ENCODE measurements around the gene ADAM30. TPM values are rescaled to one million over a fixed set of nuclear protein-coding genes. Genes with fewer than 3 reads are reported as not detected.

ADAM30 gene
- not detected in 2 replicates for total RNA-seq

DNA sequence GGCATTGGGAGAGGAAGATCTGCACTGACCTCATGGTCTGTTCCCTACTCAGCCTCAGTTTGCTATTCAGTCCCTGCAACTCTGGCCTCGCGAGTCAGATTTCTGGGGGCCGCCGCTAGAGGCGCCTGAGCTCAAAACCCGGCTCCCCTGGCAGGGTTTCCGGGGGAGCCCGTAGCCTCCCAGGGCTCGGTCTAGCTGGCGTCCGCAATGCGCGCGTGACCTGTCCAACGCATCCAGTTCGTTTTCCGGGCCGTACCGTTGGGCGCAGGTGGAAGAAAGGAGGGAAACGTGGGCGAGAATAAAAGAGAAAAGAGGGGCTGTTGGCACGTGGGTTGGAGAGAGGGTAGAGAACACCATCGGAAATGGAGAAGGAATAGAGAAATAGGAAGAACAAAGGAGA, at the start of gene ADAM30:
Gene ADAM30 (minus strand): TSS at position 213 of the 400 bp plus-strand sequence. CDS start 179 bp downstream, at position 34.
- no peak for DNase-seq (ENCODE audit: low read depth)

DNA sequence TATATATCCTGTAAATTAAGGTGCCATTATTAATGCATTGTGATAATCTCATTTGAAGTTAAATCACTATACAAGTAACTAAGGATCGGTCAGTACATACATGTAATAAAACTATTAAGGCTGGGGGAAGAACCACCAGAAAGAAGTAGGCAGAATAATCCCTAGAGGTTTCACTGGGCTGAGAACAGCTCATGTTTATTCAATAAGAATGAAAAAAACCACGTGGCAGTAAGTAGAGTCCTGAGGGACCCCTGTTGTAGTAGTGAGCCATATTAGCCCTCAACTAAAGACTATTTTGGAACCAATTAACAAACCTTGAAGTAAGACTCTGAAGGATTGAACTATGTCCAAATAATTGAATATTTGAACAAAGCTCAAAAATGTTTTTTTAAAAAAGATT, 46.9 kb upstream of the ADAM30 start:
- DNase-seq (ENCODE audit: low read depth), result no peak

DNA sequence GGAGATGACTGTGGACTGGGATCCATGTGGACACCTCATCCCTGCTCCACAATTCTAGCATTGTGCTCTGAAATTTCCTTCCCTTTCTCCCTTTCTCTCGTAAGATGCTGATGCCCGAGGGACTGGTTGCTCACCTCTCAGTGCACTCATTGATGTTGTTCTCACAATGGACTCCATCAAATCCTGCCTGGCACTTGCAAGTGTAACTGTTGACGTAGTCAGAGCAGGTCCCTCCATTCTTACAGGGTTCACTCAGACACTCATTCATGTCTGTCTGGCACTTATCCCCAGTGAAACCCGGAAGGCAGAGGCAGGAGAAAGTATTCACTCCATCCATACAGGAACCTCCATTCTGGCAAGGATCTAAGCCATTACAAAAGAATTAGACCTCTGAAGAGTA, 45.1 kb upstream of the ADAM30 start:
- no peak for DNase-seq (ENCODE audit: low read depth)

DNA sequence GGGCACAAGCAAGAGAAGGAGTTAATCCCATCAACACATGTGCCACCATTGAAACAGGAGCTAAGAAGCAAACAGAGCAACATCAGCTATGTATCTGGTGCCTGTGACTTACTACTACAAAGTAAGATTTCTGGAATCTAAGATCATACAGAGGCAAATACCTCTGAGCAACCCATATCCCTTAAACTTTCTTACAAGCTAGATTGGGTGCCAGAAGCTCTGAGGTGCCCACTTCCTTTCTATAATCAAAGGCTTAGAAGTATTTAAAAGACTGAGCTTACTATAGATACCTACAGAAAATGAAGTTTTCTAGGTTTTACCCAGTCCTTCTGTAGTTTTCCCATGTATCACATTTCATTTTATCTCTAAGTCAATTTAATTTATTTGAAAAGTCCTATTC, 44.4 kb upstream of the ADAM30 start:
- no peak for DNase-seq (ENCODE audit: low read depth)

DNA sequence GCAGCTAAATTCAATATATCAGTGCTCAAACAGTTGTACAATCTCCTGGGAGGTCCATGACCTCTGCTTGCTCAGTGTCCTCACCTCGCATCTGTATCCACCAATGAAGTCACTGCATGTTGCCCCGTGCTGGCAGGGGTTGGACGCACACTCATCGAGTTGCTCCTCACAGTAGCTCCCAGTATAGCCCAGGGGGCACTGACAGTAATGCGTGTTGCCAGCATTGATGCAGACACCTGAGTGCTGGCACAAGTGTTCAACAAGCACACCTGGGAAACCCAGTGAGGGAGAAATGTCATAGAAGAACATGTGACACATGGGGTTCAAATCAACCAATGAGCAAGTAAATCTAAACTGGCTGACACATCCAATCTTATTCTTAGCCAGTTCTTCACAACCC, 40.9 kb upstream of the ADAM30 start:
- no peak for DNase-seq (ENCODE audit: low read depth)

DNA sequence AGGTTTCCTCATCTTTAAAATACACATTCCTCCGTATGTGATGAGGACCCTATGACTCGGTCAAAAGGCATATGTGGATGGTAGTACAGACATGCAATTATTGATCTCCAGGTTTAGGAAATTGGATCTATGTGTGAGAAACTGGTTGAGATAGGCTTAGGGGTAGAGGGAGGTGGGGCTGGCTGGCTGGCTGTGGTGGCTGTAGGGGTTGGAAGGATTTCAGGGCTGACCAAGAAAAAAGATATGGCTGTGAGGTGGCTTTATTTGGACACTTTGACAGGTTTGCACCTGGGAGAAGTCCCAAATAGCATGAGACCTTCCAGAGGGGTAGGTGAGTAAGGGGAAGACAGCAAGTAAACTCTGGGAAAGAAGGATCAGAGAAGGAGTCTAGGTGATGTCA, 39.6 kb upstream of the ADAM30 start:
- DNase-seq (ENCODE audit: low read depth), result no peak

DNA sequence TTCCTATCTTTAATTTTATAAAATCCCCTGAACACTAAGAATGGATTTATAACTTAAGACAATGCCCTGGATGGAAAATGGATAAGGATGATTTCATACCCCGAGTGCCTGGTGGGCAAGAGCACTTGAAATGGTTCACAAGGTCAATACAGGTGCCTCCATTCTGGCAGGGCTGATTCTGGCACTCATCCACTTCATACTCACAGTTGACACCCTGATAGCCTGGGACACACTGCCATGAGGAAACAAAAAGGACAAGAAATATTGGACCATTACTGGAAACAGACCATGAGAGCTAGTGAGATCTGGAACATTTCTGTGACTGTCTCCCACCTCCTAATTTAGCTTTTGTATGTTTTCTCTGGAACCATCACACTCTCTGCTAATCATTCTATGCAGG, 39.1 kb upstream of the ADAM30 start:
- no peak for DNase-seq (ENCODE audit: low read depth)

DNA sequence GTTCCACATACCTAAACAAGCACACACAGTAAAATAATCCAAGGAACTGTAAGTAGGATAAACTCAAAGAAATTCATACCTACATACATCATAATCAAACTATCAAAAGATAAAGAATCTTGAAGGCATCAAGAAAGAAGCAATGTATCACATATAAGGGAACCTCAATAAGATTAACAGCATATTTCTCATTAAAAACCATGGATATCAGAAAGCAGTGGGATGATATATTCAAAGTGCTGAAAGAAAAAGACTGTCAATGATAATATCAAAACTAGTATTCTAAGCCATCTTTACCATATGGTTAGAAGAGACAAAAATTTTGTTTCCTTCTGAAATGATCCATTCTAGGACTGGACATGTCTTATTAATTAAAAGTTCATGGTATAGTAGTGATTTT, 37.1 kb upstream of the ADAM30 start:
- no peak for DNase-seq (ENCODE audit: low read depth)

DNA sequence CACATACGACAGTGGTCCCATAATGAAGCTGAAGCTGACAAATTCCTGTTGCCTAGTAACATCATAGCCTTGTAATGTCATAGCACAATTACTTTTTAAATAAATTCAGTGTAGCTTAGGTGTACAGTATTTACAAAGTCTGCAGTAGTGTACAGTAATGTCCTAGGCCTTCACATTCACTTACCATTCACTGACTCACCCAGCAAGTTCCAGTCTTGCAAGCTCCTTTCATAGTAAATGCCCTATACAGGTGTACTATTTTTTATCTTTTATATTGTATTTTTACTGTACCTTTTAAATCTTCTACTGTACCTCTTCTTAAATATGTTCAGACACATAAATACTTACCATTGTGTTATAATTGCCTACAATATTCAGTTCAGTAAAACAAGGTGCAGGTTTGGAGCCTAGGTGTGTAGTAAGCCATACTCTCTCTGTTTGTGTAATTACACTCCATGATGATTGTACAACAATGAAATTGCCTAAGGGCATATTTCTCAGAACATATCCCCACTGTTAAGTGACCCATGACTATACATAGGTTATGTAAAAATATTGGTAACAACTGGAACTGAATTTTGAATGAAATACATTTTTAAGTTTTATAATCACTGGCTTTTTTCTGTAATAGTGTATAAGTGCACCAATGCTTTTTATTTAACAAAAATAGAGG, 33.5 kb upstream of the ADAM30 start:
- DNase-seq (ENCODE audit: low read depth), result peak; percentile 11

DNA sequence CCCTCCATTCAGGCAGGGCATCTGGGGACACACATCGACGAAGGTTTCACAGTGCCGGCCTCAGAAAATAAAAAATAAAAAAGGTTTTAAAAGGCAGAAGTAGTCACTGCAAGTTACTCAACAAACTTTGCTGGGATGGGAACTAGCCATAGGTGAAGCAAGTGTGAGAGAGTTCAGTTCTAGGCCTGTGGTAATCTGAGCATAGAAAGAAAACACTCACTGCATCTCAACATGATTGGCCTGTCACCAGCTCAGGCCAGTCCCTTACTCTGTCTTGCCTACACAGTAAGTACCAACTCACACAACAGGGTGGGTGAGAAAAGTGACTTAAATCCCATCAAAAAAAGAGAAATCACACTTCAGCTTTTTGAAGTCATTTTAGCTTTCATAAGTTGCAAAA, 30.2 kb upstream of the ADAM30 start:
- DNase-seq (ENCODE audit: low read depth), result no peak

DNA sequence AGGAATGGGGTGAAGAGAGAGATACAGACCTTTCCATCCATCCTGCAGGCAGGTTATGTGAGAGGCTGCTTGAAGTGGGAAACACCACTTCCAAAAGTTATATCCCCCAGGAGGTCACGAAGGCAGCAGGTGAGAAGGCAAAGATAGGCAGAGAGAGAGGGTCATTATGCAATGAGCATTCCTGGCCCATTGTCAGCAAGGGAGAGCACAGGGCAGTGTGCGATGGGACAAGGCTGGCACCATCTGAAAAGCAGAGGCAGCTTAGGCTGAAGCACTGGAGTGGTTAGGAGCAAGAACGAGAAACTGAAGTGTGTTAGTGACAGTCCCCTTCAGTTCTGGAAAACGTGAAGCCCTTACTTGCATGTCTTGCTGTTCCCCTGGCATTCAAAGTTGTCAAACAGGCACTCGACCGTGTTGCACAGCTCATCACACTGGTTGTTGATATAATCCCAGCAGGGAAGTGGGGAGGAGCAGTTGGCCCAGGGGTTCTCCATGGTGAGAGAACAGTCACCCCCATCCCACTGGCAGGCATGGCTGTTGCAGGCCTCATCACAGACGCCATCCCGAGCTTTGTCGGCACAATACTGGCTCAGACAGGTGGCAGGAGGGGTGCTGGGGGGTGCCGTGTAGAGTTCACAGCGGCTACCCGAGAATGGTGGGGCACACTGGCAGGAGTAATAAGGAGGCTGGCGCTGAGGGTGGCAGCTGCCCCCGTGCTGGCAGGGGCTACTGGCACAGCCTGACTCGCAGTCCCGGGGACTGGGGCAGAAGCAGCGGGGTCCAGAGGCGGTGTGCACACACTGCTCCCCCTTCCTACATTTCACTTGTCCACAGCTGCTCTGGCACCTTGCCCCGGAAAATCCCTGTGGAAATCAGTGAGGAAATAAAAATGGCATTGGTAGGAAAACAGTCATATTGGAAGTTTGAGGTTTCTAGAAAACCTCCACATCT, 28.9 kb upstream of the ADAM30 start:
- no peak for DNase-seq (ENCODE audit: low read depth)

DNA sequence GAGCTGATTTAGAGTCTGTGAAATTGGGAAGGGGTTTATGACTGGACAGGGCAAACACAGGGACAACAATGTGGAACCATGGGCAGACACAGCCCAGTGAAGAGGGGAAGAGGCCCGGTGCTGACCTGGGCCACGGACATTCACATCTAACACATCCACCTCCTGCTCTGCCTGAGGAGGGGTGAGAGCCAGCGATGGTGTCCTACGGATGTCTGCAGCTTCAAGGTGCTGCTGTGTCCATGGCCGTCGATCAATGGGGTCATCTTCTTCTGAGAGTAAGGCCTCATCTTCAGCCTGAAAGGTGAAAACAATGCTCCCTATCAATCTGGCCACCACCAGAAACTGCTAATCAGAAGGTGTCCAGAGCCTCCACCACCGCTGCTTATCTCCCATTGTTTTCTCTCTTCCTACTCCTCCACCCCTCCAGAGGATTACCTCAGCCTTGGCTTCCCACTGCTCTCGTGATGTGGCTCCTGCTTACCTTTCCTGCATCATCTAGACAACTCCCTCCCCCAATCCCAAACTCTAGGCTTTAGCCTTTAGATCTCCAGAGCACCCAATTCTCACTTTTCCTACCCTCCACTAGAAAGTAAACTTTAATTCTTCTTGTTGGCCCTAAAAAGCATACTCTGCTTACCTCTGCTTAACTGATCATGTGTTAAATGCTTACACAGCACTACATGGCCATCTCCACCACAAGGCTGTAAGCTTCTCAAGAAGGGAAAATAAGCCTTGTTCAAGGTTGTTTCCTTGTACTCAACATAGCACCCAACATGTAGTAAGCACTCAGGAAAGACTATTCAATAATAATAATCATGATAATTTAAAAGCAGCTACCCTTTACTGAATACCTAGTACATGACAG, 24.0 kb upstream of the ADAM30 start:
- DNase-seq (ENCODE audit: low read depth), result no peak

DNA sequence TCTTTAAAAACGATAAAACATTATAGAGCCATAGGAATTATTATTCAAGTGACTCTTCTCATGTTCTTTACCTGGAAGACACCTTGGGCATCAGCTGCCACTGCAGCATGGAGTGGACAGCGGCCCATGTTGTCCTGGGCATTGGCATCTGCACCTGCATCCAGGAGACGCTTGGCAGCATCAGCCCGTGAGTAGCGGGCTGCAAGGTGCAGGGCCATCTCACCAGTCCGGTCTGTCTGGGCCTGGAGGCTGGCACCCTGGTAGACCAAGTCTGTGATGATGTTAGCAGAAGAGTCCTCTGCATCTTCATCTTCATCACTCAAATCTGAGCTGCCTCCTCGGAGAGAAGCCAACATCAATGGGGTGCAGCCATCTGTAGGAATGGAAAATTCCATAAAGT, 22.9 kb upstream of the ADAM30 start:
- DNase-seq (ENCODE audit: low read depth), result no peak

DNA sequence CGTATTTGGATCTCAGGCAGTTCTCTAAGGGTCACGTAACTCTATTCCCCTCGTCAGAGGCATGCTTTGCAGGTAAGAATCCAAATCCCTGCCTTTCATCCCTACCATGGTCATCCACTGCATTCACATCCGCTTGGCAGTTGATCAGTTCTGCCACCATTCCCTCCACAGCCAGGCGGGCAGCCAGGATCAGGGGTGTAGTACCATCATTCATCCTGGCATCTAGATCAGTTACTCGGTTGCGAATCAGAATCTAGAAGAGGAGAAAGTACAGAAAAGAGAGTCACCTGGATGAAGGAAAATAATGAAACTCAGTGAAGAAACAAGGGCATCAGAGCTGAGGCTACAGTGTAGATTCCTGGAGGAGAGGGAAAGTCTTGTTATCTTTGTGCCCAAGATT, 22.0 kb upstream of the ADAM30 start:
- DNase-seq (ENCODE audit: low read depth), result no peak

DNA sequence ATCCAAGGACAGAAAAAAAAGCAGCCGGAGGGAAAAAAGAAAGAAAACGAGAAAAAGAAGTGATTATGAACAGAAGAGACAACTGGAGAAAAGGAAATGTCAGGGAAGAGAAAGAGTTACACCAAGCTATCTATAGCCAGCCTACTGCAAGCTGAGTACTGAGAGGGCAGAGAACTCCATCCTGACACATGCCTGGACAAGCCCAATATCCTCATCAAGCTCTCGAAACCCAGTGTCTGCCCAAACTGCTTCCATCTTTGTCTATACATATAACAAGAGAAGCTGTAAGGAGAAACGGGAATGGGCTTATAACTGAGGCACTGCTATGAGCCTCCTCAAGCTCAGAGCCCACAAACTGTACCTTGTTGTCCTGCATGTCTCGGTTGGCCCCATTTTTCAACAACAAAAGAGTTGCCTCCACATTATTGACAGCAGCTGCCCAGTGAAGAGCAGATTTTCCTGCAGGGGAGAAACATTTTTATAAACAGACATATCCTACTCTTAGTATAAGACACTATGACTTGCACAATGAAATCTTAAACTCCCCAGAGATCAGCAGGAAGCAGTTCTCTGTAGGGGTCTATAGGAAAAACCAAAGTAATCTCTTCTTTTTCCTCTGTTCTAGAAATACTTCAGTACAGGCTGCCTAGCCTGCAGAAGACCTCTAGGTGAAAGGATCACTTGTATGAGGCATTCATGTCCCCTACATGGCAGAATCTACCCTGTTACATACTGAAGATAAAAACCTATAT, 21.2 kb upstream of the ADAM30 start:
- no peak for DNase-seq (ENCODE audit: low read depth)

DNA sequence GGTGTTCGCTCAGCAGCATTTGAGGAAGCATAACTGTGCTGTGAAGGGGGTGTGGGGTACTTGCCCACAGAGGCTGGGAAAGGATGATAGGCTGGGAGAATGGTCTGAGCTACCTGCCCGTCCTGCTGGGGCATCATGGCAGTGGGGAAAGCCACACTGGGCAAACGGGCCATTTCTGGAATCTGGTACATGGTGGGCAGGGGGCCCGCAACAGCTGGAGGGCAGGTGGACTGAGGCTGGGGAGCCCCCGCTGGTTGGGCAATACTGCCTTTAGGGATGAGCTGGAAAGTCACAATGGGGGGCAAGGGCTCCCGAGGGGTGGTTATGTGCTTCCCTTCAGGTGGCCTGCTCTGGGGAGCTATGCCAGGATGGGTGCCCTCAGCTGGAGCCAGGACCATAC, 19.2 kb upstream of the ADAM30 start:
- no peak for DNase-seq (ENCODE audit: low read depth)

DNA sequence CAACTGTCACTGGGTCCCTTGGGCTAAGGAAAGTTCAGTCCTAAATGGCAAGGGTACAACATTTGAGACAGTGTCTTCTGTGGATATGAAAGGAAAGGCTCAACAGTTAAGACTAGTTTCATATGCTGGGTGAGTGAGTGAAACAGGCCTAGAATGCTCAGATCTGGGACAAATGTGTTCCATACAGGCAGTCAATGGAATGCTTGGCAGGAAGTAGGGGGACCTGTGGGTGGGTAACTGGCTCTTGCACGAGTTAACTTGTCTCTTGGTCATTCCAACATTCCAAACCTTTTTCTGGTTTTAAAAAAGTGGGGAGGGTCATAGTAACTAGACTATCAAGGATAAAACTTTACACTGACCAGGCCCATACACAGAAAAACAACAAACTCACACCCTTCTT, 17.8 kb upstream of the ADAM30 start:
- DNase-seq (ENCODE audit: low read depth), result no peak

DNA sequence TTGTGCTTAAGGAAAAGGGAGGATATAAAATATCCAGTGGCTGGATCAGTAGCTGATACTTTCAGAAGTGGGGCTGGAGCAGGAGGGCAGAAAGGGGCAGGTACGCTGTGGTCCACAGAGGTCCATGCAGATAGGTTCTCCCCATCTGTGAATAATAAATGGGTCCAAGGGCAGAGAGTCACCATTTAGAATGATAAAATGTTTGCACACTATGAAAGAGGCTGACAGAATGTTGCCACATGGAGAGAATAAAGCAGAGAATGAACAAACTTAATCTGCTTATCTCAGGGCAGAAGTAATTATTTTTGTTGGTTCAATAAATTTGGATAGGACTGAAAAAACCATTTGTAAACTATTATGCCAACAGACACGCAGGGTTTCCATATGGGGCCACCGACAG, 16.6 kb upstream of the ADAM30 start:
- no peak for DNase-seq (ENCODE audit: low read depth)

DNA sequence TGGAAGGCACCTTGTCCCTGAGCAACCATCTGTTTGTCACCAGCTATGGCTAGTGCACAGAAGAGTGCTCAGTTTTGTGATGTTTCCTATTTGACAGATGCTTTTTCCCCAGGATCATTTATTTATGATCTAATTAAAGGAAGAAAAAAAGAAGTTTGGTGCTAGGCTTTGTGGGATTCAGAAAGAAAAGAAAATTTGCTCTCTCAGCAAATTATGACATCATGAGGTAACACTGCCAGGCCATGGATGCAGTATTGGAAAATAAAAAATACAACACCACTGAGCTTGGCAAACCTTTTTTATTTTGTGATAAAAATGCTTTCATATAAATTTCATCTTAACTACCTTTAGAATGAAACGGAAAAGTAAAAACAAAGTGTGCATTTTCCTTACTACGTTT, 15.5 kb upstream of the ADAM30 start:
- DNase-seq (ENCODE audit: low read depth), result no peak

DNA sequence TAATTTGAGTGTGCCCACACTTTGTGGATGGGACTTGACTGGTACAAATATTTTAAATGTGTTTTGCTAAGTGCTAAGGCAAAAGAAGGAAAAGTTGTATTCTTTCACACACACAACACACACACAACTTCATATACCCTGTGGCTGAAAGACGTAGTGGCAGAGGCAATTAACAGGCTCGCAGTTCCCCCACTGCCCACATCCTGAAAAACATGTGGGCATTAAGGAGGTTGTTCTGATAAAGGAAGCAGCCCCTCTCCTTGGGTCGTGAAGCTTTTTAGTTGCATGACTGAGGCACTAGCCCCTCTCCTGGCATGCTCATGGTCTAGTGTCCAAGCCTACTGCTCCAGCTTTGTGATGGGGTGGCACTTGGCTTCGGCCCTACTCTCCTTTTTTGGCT, 14.3 kb upstream of the ADAM30 start:
- DNase-seq (ENCODE audit: low read depth), result no peak

DNA sequence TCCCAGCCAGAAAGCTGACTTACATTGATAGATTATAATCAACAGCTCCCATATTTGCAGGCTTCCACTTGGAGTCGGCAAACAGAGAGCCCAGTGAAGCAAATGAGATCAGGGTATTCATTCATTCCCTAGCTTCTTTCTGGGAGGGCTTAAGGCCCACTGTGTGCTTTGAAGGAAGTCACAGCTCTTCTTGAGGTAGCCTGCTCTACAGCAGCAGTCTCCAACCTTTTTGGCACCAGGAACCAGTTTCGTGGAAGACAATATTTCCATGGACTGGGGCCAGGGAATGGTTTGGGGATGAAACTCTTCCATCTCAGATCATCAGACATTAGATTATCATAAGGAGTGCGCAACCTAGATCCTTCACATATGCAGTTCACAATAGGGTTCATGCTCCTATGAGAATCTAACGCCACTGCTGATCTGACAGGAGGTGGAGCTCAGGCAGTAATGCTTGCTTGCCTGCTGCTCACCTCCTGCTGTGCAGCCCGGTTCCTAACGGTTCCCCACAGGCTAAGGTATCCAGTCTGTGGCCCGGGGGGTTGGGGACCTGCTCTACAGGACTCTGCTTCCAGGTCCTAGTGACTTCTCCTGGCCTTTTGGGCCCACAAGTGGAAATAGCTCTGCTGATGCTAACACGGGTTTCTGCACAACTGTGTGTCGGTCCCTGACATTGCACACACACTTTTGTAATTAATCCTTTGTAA, 13.7 kb upstream of the ADAM30 start:
- DNase-seq (ENCODE audit: low read depth), result no peak
